Measurements from ENCODE around the gene FARS2.

Gene FARS2

DNA sequence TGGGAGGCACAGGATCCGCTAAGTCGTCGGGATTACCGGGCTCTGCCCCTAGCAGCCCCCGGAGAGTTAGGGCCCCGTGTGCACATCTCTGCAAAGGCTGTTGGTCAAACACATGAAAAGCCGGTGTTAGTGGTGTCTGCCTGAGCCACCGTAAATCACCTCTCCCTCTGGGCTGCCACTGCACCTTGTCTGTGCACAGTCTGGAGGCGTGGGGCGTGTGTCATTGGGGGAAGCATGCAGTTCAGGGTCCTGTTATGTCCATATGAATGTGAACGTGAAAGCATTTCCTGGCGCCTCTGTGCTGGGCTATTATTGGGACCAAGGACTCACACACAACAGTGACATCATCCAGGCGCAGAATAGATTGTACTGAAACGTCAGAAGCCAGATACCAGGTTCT is 439.9 kb downstream of the FARS2 start:
- H3K27me3 ChIP-seq (ENCODE audit: control insufficient read depth, insufficient read depth, low read length): no peaks in the 10 kb centered on the region
- H3K9me3 ChIP-seq (ENCODE audit: control insufficient read depth, low read depth, low read length): no peaks in the 10 kb centered on the region
- H3K27ac ChIP-seq (ENCODE audit: low read length): no peak overlapping the region

DNA sequence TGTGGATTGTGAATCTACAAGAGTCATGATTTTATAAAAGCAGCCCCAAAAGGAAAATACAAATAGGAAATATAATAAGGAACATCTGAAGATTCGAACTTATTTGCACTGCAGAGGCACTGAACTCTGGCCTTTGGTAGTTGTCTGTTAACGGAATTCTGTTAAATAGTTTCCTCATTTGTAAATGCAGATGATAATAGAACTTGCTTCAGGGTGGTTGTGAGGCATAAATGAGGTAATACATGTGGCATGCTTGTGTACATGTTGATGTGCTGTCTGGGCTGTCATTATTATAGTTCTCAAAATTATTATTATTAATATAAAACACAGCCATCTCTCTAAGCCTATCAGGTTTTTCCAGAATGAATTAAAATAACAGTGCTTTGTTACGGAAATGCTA is 443.4 kb downstream of the FARS2 start:
- H3K27me3 ChIP-seq (ENCODE audit: control insufficient read depth, insufficient read depth, low read length): no peaks in the 10 kb centered on the region
- H3K9me3 ChIP-seq (ENCODE audit: control insufficient read depth, low read depth, low read length): no peaks in the 10 kb centered on the region
- no peak overlapping the region for H3K4me3 ChIP-seq (ENCODE audit: low read length)
- H3K36me3 ChIP-seq (ENCODE audit: control insufficient read depth, low read depth, low read length): no peaks in the 10 kb centered on the region
- H3K9ac ChIP-seq (ENCODE audit: low read length): no peak overlapping the region
- no peaks in the 10 kb centered on the region for H3K4me1 ChIP-seq (ENCODE audit: control insufficient read depth, low read depth, low read length)
- no peak overlapping the region for H3K27ac ChIP-seq (ENCODE audit: low read length)

More for the DNA sequence above, 439.9 kb downstream of the FARS2 start:
- Histone ChIP-seq H3K36me3 (ENCODE audit: control insufficient read depth, low read depth, low read length) (no peaks in the 10 kb centered on the region), H3K4me1 (ENCODE audit: control insufficient read depth, low read depth, low read length) (no peaks in the 10 kb centered on the region), H3K4me3 (ENCODE audit: low read length) (no peak overlapping the region), H3K9ac (ENCODE audit: low read length) (no peak overlapping the region)

DNA sequence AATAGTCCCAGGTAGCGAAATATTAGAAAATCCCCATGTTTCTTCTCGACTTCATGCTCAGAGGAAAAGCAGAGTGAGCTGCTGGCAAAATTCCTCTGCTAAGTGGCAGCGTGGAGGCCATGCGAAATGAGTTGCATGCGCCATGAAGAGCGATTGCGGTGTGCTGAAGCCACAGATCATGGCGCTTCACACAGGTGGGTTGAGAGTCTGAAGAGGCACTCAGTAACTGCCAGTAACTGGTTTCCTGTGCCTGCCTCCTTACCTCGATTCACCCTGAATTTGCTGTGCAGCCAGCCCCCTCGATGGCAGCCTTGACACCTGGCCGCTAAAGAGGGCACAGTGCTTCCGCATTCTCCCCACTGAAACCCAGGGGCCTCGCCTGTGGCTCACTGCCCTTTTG is 443.9 kb downstream of the FARS2 start:
- no peak overlapping the region for H3K27ac ChIP-seq (ENCODE audit: low read length)
- no peaks in the 10 kb centered on the region for H3K27me3 ChIP-seq (ENCODE audit: control insufficient read depth, insufficient read depth, low read length)
- no peaks in the 10 kb centered on the region for H3K9me3 ChIP-seq (ENCODE audit: control insufficient read depth, low read depth, low read length)
- no peaks in the 10 kb centered on the region for H3K4me1 ChIP-seq (ENCODE audit: control insufficient read depth, low read depth, low read length)
- H3K36me3 ChIP-seq (ENCODE audit: control insufficient read depth, low read depth, low read length): no peaks in the 10 kb centered on the region
- no peak overlapping the region for H3K9ac ChIP-seq (ENCODE audit: low read length)
- no peak overlapping the region for H3K4me3 ChIP-seq (ENCODE audit: low read length)

DNA sequence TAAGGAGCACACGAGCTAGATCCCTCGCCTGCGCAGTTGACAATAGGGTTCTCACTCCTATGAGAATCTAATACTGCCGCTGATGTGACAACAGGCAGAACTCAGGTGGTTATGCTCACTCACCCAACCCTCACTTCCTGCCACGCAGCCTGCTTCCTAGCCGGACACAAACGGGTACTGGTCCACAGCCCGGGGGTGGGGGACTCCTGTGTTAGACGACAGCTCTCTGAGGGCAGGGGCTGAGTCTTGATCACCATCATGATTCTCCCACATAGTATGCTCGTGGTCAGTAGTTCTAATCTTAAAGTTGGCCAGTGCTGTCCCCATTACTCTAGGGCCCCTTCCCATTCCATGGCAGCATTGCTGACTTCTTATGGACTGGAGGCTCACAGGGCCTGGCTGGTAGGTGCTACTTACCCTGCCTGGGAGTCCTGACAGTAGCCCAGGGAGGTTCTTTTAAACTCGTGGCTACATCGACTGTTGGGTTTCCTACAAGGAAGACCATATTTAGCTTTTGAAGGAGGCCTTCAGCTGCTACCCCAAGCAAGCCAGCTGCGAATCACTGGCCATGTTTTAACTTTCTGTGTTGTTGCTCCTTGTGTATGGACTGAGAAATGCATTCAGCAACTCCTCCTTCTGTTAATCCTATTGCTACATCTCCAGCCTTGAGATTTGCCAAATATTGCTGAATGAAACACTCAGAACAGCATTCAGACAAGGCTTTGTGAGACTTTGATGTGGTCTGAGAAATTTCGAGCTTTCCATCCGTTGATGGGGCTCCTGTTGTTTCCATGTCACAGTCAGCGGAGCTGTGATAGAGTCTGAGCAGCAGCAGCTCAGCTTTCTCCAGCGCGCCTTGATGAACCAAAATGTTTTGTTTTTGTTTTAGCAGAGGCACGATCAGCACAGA is 445.1 kb downstream of the FARS2 start:
- Histone ChIP-seq H3K4me1 (ENCODE audit: control insufficient read depth, low read depth, low read length) (no peaks in the 10 kb centered on the region), H3K4me3 (ENCODE audit: low read length) (no peak overlapping the region), H3K36me3 (ENCODE audit: control insufficient read depth, low read depth, low read length) (no peaks in the 10 kb centered on the region), H3K9me3 (ENCODE audit: control insufficient read depth, low read depth, low read length) (no peaks in the 10 kb centered on the region), H3K9ac (ENCODE audit: low read length) (no peak overlapping the region), H3K27ac (ENCODE audit: low read length) (no peak overlapping the region), H3K27me3 (ENCODE audit: control insufficient read depth, insufficient read depth, low read length) (no peaks in the 10 kb centered on the region)

DNA sequence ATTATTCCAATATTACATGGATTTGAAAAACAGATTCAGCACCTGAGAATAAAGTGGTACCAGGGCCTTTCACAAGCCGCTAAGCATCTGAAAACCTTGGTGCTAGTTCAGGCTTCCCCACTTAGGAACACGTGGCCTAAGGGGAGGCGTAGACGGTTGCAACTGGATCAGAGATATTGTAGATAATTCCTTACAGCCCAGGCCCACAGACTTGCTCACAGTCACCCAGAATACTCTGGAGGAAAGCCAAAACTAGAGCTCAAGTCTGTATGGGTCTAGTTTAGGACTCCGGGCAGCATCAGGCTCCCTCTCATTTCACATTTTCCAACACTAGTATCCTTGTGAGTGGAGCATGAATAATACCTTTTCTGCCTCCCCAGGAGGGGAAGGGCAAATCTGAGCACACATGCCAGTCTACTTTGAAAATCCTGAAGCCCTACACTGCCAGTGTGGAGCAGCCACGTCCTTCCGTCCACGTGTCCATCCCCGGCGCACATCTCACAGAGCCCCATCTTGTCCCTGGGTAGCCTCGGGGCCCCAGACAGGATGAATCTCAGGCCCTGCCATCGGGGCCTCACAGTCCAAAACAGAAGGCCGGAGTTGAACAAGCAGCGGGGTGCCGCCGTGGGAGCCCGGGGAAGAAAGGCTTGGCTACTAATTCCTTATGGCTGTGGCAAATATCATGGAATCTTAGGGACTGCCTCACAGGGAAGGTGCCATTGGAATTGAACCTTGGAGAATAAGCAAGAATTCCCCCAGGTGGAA is 446.1 kb downstream of the FARS2 start:
- Histone ChIP-seq H3K27me3 (ENCODE audit: control insufficient read depth, insufficient read depth, low read length) (no peaks in the 10 kb centered on the region), H3K4me1 (ENCODE audit: control insufficient read depth, low read depth, low read length) (no peaks in the 10 kb centered on the region), H3K27ac (ENCODE audit: low read length) (no peak overlapping the region), H3K36me3 (ENCODE audit: control insufficient read depth, low read depth, low read length) (no peaks in the 10 kb centered on the region), H3K4me3 (ENCODE audit: low read length) (no peak overlapping the region), H3K9ac (ENCODE audit: low read length) (no peak overlapping the region), H3K9me3 (ENCODE audit: control insufficient read depth, low read depth, low read length) (no peaks in the 10 kb centered on the region)

DNA sequence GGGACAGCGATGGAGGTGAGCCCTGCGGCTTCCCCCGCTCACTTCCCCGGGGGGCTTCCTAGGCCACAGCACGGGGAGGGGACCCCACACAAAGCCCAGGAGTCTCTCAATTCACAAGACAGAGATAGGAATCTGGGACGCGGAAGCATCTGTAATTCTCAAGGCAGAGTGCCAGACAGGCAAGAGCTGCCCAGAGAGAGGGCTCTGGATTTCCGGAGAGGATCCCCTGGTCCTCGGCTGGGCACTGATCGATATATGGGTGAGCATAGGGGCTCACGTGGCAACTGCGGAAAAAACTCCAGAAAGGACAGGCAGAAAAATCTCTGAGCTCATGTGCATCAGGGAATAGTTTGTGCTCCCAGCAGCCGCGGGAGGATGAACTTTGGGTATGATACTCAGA is 449.2 kb downstream of the FARS2 start:
- H3K27ac ChIP-seq (ENCODE audit: low read length): no peak overlapping the region
- peaks cover 21% of the 10 kb centered on the region for H3K4me1 ChIP-seq (ENCODE audit: control insufficient read depth, low read depth, low read length)
- no peak overlapping the region for H3K9ac ChIP-seq (ENCODE audit: low read length)
- H3K27me3 ChIP-seq (ENCODE audit: control insufficient read depth, insufficient read depth, low read length): no peaks in the 10 kb centered on the region
- no peaks in the 10 kb centered on the region for H3K36me3 ChIP-seq (ENCODE audit: control insufficient read depth, low read depth, low read length)
- H3K4me3 ChIP-seq (ENCODE audit: low read length): no peak overlapping the region
- H3K9me3 ChIP-seq (ENCODE audit: control insufficient read depth, low read depth, low read length): no peaks in the 10 kb centered on the region

DNA sequence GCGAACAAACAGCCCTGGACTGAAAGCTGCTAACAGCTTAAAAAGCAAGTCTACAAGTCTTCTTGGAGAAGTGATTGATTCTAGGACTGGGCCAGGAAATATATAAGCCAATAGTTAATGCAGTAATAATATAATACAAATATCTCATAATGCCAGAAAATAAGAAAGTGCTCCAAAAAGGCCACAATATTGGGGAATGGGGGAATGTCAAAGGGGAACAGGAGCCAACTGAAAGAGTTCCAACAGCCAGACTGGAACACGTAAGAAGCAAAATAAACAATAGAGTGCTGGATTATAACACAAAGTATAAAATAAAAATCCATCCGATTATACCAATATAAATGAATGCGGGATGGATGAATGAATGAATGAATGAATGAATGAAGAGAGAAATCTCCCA is 449.6 kb downstream of the FARS2 start:
- H3K27ac ChIP-seq (ENCODE audit: low read length): no peak overlapping the region
- H3K27me3 ChIP-seq (ENCODE audit: control insufficient read depth, insufficient read depth, low read length): no peaks in the 10 kb centered on the region
- H3K9me3 ChIP-seq (ENCODE audit: control insufficient read depth, low read depth, low read length): no peaks in the 10 kb centered on the region
- H3K9ac ChIP-seq (ENCODE audit: low read length): no peak overlapping the region
- no peak overlapping the region for H3K4me3 ChIP-seq (ENCODE audit: low read length)
- no peaks in the 10 kb centered on the region for H3K36me3 ChIP-seq (ENCODE audit: control insufficient read depth, low read depth, low read length)
- peaks cover 21% of the 10 kb centered on the region for H3K4me1 ChIP-seq (ENCODE audit: control insufficient read depth, low read depth, low read length)

DNA sequence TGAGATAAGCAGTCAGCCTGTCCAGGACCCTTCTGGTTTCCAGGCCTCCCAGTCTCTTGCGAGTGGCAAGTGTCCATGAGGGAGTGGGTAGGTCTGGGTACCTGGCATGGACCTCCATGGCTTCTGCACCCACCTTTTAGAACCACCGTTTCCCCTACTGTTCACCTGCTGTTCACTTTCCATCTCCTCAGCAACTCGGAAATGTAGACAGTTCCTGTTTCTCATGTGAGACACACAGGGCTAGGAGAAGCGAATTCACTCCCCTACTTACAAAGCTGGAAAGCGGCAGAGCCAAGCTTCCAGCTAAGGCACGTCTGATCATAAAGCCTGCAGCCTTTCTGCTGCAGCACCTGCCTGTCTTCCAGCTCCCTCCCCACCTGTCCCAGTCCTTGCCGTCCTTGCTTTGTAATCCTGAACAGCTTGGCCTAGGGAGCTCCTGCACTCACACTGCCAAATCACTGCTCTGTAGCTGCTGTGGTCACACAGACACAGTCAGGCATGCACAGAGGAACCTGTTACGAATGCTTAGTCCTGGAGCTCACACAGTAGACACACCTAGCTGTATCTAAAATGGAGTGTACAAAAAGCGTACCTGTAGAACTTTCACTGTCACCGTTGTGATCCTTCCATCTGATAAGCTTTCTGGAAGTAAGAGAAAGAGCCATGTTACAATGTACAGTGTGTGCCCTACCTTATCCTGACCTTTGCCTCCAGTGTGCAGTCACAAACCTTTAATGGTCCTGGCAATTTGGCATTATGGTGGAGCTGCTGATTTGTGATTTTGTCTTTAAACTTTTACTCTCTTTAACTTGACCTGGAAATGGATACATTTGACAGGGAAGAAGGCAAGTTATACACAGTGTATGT is 451.3 kb downstream of the FARS2 start:
- Histone ChIP-seq H3K36me3 (ENCODE audit: control insufficient read depth, low read depth, low read length) (no peaks in the 10 kb centered on the region), H3K4me1 (ENCODE audit: control insufficient read depth, low read depth, low read length) (peaks cover 21% of the 10 kb centered on the region), H3K9me3 (ENCODE audit: control insufficient read depth, low read depth, low read length) (no peaks in the 10 kb centered on the region), H3K27me3 (ENCODE audit: control insufficient read depth, insufficient read depth, low read length) (no peaks in the 10 kb centered on the region), H3K27ac (ENCODE audit: low read length) (no peak overlapping the region), H3K4me3 (ENCODE audit: low read length) (no peak overlapping the region), H3K9ac (ENCODE audit: low read length) (no peak overlapping the region)

DNA sequence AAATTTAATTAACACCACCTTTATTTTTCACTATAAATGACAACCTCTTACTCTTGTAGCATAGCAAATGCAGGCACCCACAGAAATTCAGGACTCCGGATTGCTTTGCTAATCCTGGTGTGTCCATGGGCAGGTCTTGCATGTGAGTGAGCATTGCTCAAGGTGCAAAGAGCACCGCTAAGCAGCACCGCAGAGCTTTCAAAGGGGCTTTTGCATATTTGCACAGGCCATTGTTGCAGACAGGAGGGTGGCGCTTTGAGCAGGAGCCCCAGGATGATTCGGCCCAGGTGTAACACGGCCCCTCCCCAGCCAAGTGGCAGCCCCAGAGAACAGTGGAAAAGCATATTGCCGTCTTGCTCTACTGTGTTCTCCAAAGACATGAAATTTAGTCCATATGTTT is 452.2 kb downstream of the FARS2 start:
- H3K27ac ChIP-seq (ENCODE audit: low read length): no peak overlapping the region
- H3K4me1 ChIP-seq (ENCODE audit: control insufficient read depth, low read depth, low read length): peaks cover 21% of the 10 kb centered on the region
- H3K4me3 ChIP-seq (ENCODE audit: low read length): no peak overlapping the region
- no peak overlapping the region for H3K9ac ChIP-seq (ENCODE audit: low read length)
- H3K36me3 ChIP-seq (ENCODE audit: control insufficient read depth, low read depth, low read length): no peaks in the 10 kb centered on the region
- no peaks in the 10 kb centered on the region for H3K27me3 ChIP-seq (ENCODE audit: control insufficient read depth, insufficient read depth, low read length)
- no peaks in the 10 kb centered on the region for H3K9me3 ChIP-seq (ENCODE audit: control insufficient read depth, low read depth, low read length)

DNA sequence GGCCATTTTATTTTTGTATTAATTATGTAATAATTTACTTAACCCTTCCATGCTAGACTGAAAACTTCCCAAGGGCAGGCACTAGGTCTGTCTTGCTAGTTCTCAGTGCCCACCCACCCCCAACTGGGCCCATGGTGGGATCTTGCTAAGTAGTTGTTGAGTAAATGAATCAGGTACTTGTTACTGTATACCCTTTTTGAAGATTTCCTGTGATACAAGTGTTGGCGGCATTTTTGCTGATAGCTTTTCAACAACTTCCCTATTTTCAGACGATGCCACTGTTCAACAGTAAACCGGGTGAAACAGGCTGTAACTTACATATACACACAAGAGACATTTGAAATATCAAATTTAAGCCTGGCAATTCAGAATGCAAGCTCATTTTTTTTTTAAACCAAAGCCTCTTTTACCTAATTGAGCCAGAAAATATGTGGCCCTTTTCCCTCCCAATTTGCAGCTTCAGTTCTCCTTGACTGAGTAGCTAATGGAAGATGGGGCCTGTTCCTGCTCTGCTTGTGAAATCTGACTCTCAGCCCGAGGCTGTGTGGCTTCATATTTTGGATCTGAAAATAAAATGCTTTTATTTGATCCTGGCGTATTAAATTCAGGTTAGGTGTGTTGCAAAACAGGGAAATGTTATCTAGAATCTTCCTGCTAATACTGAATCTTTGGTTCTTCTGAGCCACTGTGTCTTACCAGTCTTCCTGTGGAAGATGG is 457.1 kb downstream of the FARS2 start:
- Histone ChIP-seq H3K27ac (ENCODE audit: low read length) (no peak overlapping the region), H3K36me3 (ENCODE audit: control insufficient read depth, low read depth, low read length) (no peaks in the 10 kb centered on the region), H3K4me3 (ENCODE audit: low read length) (no peak overlapping the region), H3K9me3 (ENCODE audit: control insufficient read depth, low read depth, low read length) (no peaks in the 10 kb centered on the region), H3K4me1 (ENCODE audit: control insufficient read depth, low read depth, low read length) (peaks cover 15% of the 10 kb centered on the region), H3K27me3 (ENCODE audit: control insufficient read depth, insufficient read depth, low read length) (no peaks in the 10 kb centered on the region), H3K9ac (ENCODE audit: low read length) (no peak overlapping the region)
